Caco-2 (cell line): ENCODE data around the gene TOP3B. TPM values are rescaled to one million over a fixed set of nuclear protein-coding genes. Genes with fewer than 3 reads are reported as not detected.

Experiments
- BruUV-seq: library from RNA; stranded (reverse); fragments of 400-500 nt; replicated peaks from 2 replicates; lab custom pipeline; 2021; lab: Mats Ljungman, UMichigan
- CTCF ChIA-PET: fragments of 300-600 bp; sonication (Branson Sonifier 250); formaldehyde crosslinking; loops from one replicate; lab custom pipeline; 2022; ENCODE audit warnings: antibody characterized with exemption; lab: Charles Lee
- POLR2A ChIA-PET: fragments of 300-600 bp; sonication (Branson Sonifier 250); formaldehyde crosslinking; loops from one replicate; lab custom pipeline; 2022; ENCODE audit warnings: antibody characterized with exemption; lab: Charles Lee
- DNase-seq, 2 experiments: peaks; one replicate each; pipeline versions ENCODE4 v3.0.0 to v3.0.0-alpha.2; 2020 to 2022
- H3K27me3 ChIP-seq: replicated peaks from 2 replicates; pipeline ENCODE4 v1.6.0; 2011; ENCODE audit warnings: low read length; ENCODE audit not compliant: control insufficient read depth, insufficient read depth
- H3K36me3 ChIP-seq: 2 replicates; pipeline ENCODE4 v1.5.1; 2011; ENCODE audit warnings: low read length; ENCODE audit not compliant: control insufficient read depth, insufficient read depth
- H3K4me1 ChIP-seq: fragments of 250-450 bp; sonication (Bioruptor Pico); 2 replicates; pipeline ENCODE4 v1.5.1; 2020; ENCODE audit warnings: mild to moderate bottlenecking
- H3K4me3 ChIP-seq: 2 replicates; pipeline ENCODE4 v1.5.1; 2011; ENCODE audit warnings: low read depth, mild to moderate bottlenecking, control low read depth, low read length
- H3K9me3 ChIP-seq: fragments of 250-450 bp; sonication (Bioruptor Pico); 2 replicates; pipeline ENCODE4 v1.5.1; 2020; ENCODE audit warnings: mild to moderate bottlenecking, moderate library complexity
- H3K27ac Mint-ChIP-seq: one replicate; pipeline ENCODE4 v1.8.0; 2022; ENCODE audit warnings: mixed read lengths; ENCODE audit not compliant: unreplicated experiment
- H3K27me3 Mint-ChIP-seq: one replicate; pipeline ENCODE4 v1.8.0; 2022; ENCODE audit warnings: mixed read lengths; ENCODE audit not compliant: insufficient read depth, unreplicated experiment
- H3K36me3 Mint-ChIP-seq: one replicate; pipeline ENCODE4 v1.8.0; 2022; ENCODE audit warnings: mild to moderate bottlenecking, mixed read lengths; ENCODE audit not compliant: insufficient read depth, unreplicated experiment
- H3K4me1 Mint-ChIP-seq: one replicate; pipeline ENCODE4 v1.8.0; 2022; ENCODE audit warnings: low read depth, mixed read lengths; ENCODE audit not compliant: unreplicated experiment
- H3K4me3 Mint-ChIP-seq: one replicate; pipeline ENCODE4 v1.8.0; 2022; ENCODE audit warnings: mild to moderate bottlenecking, moderate library complexity, mixed read lengths; ENCODE audit not compliant: unreplicated experiment
- H3K9me3 Mint-ChIP-seq: one replicate; pipeline ENCODE4 v1.8.0; 2022; ENCODE audit warnings: mixed read lengths; ENCODE audit not compliant: unreplicated experiment
- CTCF ChIP-seq, 2 experiments: fragments of 200-600 bp in 1 of 2; IDR thresholded peaks; 1 replicate in 1 of 2; 2 replicates in 1 of 2; pipeline versions ENCODE4 v1.5.1 to v1.8.0; 2011 to 2022; ENCODE audit warnings: antibody characterized with exemption in 1 of 2, control low read depth in 1 of 2, inconsistent platforms in 1 of 2, low read depth in 1 of 2, low read length in 1 of 2, mild to moderate bottlenecking in 1 of 2, moderate library complexity in 1 of 2; ENCODE audit not compliant: insufficient read depth in 1 of 2, severe bottlenecking in 1 of 2, unreplicated experiment in 1 of 2
- intact Hi-C: fragments of 100-400 bp; cut with micrococcal nuclease; formaldehyde crosslinking; loops from one replicate; pipeline ENCODE4 v1.10.0; 2022; ENCODE audit not compliant: unreplicated experiment
- total RNA-seq: library from RNA; stranded (reverse); gene quantifications from 2 replicates; pipeline ENCODE4 v1.2.3, GENCODE V29; 2022

The TOP3B gene
- total RNA-seq, 1 experiment from 2014 or later: 63.7 TPM

- no peaks in the 10 kb centered on the region for H3K9me3 Mint-ChIP-seq
- intact Hi-C loops: no loop called here
- H3K27me3 Mint-ChIP-seq: peaks cover 2% of the 10 kb centered on the region
- H3K36me3 Mint-ChIP-seq: no peaks in the 10 kb centered on the region
- no peak overlapping the region for H3K4me3 Mint-ChIP-seq
- BruUV-seq: no TSS peak
- H3K4me1 Mint-ChIP-seq: no peaks in the 10 kb centered on the region
- Histone ChIP-seq H3K4me1 (no peaks in the 10 kb centered on the region), H3K9me3 (no peaks in the 10 kb centered on the region), H3K4me3 (no peak overlapping the region), H3K27me3 (no peaks in the 10 kb centered on the region), H3K36me3 (no peaks in the 10 kb centered on the region)
- POLR2A ChIA-PET: no interaction called here
- DNase-seq: no peak
- no peak for TF ChIP-seq CTCF (IDR thresholded peaks at IDR 0.05; ENCODE audit: insufficient read depth in 1 of 2, low read depth in 1 of 2, low read length in 1 of 2, severe bottlenecking in 1 of 2, unreplicated experiment in 1 of 2)
- CTCF ChIA-PET: no interaction called here
- no peak overlapping the region for H3K27ac Mint-ChIP-seq
These were observed 20.0 kb upstream of the TOP3B start for GRCh38 chr22:22002526-22003055.

GRCh38 chr22:22001664-22002525 is 19.3 kb upstream of the TOP3B start:
- CTCF ChIA-PET: interaction anchor here (0.6 kb wide), 1 partner anchor 1616 kb away, joined by 3 read pairs; no protein-coding TSS in a partner anchor
- H3K4me3 Mint-ChIP-seq: no peak overlapping the region

More at GRCh38 chr22:22001664-22002525, 19.3 kb upstream of the TOP3B start:
- no peaks in the 10 kb centered on the region for H3K36me3 Mint-ChIP-seq
- no peak overlapping the region for H3K4me3 ChIP-seq
- POLR2A ChIA-PET: no interaction called here
- intact Hi-C loops: no loop called here
- H3K27ac Mint-ChIP-seq: no peak overlapping the region
- no TSS peak for BruUV-seq
- DNase-seq: no peak
- H3K36me3 ChIP-seq: no peaks in the 10 kb centered on the region
- H3K9me3 Mint-ChIP-seq: no peaks in the 10 kb centered on the region
- H3K27me3 Mint-ChIP-seq: peaks cover 2% of the 10 kb centered on the region
- H3K9me3 ChIP-seq: no peaks in the 10 kb centered on the region
- no peaks in the 10 kb centered on the region for H3K4me1 ChIP-seq
- no peaks in the 10 kb centered on the region for H3K4me1 Mint-ChIP-seq
- H3K27me3 ChIP-seq: no peaks in the 10 kb centered on the region
- TF ChIP-seq CTCF (IDR thresholded peaks at IDR 0.05; ENCODE audit: insufficient read depth in 1 of 2, low read depth in 1 of 2, low read length in 1 of 2, severe bottlenecking in 1 of 2, unreplicated experiment in 1 of 2): no peak
